Measurements from ENCODE around the gene SARDH. TPM values are rescaled to one million over a fixed set of nuclear protein-coding genes. Genes with fewer than 3 reads are reported as not detected.

Gene SARDH
- total RNA-seq, 1 experiment from 2014 or later: 15.7 TPM

DNA sequence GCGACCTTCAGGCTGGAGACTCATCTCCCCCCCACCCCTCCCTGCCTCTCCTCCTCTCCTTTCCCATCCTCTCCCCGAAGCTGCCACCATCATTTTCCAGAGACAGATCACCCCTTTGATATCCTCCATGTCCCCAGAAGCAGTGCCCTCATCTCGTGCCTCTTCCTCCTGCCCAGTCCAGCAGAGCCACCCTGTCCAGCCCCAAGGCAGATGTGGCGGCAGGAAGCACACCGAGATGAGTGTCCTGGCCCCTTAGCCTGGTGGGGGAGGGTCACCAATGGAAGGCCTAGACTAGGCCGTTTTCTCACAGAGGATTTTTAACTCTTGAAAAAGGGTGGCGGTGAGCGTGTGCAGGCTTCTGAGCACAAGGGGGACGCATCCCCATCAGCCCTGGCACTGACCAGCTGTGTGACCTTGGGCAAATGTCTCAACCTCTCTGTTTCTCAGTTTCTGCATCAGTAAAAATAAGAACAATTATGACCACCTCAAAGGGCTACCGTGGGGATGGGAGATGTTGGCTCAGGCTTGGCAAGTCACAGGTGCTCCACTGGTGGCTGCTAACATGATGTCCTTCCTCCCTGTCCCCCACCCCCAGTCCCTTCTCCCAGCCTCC, 48.9 kb downstream of the SARDH start:
- Histone ChIP-seq H3K36me3 (peaks cover 3% of the 10 kb centered on the region; the same call in 1 of the 2 replicates), H3K27ac (no peak overlapping the region), H3K9me3 (replicated peaks) (no peaks in the 10 kb centered on the region), H3K4me1 (peaks cover 36% of the 10 kb centered on the region), H3K27me3 (no peaks in the 10 kb centered on the region), H3K4me3 (no peak overlapping the region)
- DNase-seq: no peak

DNA sequence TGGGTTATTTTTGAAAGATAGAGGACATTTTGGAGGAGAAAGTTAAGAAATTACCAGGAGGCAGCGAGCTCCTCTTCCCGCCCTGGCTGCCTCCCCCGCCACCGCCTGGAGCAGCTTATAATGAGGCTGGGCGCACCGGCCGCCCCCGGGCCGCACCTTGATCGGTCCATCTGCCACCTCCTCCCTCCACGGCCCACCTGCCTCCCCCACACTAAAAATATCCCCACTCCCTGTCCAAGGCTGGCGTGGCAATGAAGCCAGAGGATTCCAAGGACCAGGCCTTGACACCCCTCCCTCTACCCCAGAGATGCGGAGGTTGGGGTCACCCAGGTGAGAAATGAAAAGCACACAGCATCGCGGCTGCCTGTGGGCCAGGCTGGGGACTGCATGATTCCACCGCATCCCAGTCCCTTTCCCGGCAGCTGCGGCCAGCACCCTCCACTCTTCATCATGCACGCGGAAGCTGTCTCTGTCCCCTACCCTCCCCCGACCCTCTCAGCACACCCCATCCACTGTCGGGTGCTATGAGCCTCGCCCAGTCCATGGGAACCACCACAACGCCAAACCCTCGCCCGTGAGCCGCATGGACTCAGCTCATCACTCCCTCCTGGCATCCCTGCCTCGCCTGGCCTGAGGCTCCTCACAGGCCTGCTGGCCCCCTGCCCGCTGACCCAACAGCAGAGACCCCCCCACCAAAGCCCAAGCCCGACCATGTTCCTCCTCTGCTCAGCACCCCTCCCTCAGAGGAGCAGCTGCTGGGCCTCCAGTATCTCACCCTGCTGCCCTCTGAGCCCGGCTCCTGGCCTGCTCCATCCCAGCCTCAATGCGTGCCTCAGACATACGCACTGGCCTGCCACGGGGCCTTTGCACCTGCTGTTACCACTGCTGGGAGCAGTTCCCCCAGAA, 50.0 kb downstream of the SARDH start:
- peaks cover under 1% of the 10 kb centered on the region; the same call in 1 of the 2 replicates for H3K36me3 ChIP-seq
- no peak for DNase-seq
- peaks cover 38% of the 10 kb centered on the region for H3K4me1 ChIP-seq
- H3K4me3 ChIP-seq: no peak overlapping the region
- H3K27ac ChIP-seq: no peak overlapping the region
- no peaks in the 10 kb centered on the region for H3K9me3 ChIP-seq (replicated peaks)
- no peaks in the 10 kb centered on the region for H3K27me3 ChIP-seq

DNA sequence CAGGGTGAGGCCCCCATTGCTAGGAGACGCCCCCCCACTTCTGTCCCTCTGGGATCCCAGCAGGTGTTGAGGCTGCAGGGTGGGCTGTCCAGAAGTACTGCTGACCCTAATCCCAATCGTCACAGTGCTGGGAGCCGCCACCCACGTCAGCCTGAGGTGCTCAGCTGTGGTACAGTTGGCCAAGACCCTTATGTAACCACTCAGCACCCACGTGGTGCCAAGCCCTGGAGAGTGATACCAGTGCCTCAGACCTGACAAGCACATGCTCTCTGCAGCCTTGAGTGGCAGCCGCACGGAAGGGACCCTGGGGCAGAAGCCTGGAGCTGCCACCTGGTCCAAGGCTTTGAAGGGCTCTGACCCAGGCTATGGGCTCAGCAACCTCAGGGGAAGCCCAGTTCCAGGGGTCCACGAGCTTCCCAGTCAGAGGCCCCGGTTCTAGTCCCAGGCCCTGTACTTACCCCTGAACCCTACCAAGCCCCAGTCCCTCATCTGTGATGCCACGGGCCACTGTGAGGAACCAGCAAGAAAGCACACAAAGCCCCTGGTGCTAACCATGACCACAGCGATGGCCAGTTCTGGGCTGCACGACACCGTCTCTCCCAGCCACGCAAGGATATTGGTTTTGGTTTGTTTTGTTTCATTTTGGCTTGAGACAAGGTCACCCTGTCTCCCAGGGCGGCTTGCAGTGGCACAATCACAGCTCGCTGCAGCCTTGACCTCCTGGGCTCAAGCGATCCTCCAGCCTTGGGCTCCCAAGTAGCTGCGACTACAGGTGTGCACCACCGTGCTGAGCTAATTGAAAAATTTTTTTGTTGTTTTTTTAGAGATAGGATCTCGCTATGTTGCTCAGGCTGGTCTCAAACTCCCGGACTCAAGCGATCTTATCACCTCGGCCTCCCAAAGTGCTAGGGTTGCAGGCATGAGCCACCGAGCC, 51.2 kb downstream of the SARDH start:
- Histone ChIP-seq H3K27ac (no peak overlapping the region), H3K9me3 (replicated peaks) (no peaks in the 10 kb centered on the region), H3K4me1 (peaks cover 40% of the 10 kb centered on the region), H3K36me3 (no peaks in the 10 kb centered on the region), H3K4me3 (no peak overlapping the region), H3K27me3 (no peaks in the 10 kb centered on the region)
- DNase-seq: peak; percentile 48 to 49

DNA sequence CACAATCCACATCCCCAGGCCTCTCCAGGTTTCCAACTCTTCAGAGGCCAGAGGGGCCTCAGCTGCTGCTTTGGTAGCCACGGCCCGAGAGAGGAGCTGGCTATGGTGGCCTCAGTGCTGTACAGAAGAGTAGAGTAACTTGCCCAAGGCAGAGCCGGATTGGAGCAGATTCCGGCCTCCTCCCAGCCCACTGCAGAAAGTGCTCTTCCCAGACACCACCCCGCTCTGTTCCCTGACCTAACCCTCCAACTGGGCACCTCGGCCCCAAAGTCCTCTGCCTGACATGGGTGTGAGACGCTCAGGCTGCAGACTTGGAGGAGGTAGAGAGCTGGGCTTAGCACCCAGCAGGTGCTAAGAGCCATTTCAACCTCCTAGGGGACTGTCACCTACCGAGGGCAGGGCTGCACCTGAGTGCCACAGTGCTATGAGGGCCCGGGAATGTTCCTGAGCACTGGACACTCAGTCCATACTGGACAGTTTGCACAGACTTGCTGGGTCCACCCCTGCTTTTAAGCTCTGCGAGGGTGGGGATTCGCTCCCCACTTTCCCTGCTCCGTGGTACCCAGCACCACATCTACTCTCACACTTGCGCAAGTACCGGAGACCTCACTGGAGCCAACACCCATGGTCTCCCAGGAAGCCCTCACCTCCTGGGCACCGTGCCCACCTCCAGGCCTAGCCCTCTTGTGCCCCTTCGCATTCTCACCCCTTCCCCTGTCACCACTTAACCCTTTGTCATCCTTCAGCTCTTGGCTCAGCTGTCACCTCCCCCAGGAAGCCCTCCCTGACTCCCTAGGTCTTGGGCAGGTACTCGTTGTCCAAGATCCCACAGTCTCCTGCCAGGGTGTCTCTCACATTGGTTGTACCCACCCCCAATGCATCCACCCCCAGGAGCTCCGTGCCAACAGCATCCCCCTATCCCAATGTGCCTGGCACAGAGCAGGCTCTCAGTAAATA, 52.2 kb downstream of the SARDH start:
- no peaks in the 10 kb centered on the region for H3K27me3 ChIP-seq
- H3K4me3 ChIP-seq: no peak overlapping the region
- no peak overlapping the region for H3K27ac ChIP-seq
- no peaks in the 10 kb centered on the region for H3K36me3 ChIP-seq
- H3K4me1 ChIP-seq: peaks cover 30% of the 10 kb centered on the region
- no peaks in the 10 kb centered on the region for H3K9me3 ChIP-seq (replicated peaks)
- DNase-seq: no peak

DNA sequence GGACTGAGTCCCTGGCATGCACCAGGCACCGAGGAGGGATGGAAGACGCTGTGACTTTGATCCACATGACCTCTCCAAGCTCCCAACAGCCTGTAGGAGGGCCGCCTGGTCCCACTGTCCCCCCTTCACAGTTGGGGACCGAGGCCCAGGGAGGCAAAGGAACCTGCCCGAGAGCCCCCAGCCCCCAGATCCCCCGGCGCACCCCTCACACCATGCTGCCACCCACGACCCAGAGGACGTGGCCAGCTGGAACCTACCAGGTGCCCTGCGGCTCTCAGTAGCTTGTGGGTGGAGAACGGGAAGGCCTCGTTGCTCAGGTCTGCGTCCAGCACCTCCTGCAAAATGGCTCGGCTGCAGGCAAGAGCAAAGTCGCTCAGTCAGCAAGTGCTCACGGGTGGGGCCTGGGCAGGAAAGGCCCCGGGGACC, 53.2 kb downstream of the SARDH start:
- H3K4me1 ChIP-seq: peaks cover 22% of the 10 kb centered on the region
- H3K36me3 ChIP-seq: no peaks in the 10 kb centered on the region
- no peak for DNase-seq
- no peak overlapping the region for H3K4me3 ChIP-seq
- no peaks in the 10 kb centered on the region for H3K9me3 ChIP-seq (replicated peaks)
- no peaks in the 10 kb centered on the region for H3K27me3 ChIP-seq
- H3K27ac ChIP-seq: no peak overlapping the region

DNA sequence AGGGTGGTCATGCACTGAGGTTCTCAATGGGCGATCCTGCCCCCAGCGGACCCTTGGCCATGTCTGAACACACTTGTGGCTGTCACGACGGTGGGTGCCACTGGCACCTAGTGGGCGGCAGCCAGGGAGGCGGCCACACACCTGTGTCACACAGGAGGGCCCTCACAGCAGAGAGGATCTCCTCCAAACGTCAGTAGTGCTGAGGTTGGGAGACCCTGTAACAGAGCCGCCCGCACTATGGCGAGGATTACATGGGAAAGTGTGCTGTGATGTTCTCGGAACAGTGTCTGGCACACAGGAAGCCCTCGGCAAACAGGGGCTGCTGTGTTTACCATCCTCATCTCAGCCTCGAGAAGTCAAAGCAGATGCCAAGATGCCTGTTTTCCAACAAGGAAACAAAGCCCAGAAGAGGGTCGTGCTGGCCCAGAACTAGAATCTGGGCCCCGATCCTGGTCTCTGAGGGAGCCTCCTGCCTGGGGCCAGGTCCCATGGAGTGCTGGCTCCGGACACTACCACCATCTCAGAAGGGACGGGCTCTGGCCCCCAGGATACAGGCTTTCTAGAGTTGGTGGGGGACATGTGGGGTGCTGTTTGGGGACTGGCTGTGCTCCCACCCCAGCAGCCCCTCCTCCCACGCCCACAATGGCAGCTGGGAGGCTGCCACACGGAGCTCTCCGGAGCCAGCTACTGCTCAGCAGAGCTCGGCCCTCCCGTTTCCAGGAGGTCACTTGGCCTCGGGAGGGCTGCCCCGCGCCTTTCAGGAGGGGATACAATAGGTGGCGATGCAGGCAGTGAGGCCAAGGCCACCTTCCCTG, 53.8 kb downstream of the SARDH start:
- no peak for DNase-seq
- Histone ChIP-seq H3K4me3 (no peak overlapping the region), H3K4me1 (peaks cover 15% of the 10 kb centered on the region), H3K27ac (no peak overlapping the region), H3K27me3 (no peaks in the 10 kb centered on the region), H3K36me3 (no peaks in the 10 kb centered on the region), H3K9me3 (replicated peaks) (no peaks in the 10 kb centered on the region)

DNA sequence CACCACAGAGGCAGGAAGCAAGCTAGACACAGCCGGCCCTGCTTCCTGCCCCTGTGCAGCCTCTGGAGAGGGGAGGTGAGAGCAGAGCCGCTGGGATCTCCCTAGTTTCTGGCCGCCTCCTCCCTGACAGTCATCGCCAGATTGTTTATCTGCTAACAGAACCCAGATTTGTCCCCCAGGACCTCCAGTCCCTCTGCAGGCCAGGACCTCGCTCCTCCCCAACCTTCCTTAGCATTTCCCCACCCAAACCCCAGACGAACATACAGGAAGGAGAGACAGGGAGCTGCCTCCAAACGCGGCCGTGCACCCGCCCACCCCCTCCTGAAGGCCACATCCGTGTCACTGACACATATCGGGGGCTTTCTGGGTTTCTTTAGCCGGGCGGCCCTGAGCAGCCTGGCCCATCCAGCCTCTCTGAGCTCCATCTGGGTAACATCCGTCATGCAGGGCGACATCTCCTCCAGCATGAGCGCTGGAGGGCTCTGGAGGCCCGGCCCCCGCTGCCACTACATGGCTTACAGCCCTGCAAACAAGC, 54.5 kb downstream of the SARDH start:
- Histone ChIP-seq H3K27me3 (no peaks in the 10 kb centered on the region), H3K4me3 (no peak overlapping the region), H3K27ac (peak overlapping the region; percentile 25; the same call in 1 of the 2 replicates), H3K36me3 (no peaks in the 10 kb centered on the region), H3K4me1 (peaks cover 14% of the 10 kb centered on the region), H3K9me3 (replicated peaks) (no peaks in the 10 kb centered on the region)
- DNase-seq: peak in 1 of 2 experiments; percentile 34

DNA sequence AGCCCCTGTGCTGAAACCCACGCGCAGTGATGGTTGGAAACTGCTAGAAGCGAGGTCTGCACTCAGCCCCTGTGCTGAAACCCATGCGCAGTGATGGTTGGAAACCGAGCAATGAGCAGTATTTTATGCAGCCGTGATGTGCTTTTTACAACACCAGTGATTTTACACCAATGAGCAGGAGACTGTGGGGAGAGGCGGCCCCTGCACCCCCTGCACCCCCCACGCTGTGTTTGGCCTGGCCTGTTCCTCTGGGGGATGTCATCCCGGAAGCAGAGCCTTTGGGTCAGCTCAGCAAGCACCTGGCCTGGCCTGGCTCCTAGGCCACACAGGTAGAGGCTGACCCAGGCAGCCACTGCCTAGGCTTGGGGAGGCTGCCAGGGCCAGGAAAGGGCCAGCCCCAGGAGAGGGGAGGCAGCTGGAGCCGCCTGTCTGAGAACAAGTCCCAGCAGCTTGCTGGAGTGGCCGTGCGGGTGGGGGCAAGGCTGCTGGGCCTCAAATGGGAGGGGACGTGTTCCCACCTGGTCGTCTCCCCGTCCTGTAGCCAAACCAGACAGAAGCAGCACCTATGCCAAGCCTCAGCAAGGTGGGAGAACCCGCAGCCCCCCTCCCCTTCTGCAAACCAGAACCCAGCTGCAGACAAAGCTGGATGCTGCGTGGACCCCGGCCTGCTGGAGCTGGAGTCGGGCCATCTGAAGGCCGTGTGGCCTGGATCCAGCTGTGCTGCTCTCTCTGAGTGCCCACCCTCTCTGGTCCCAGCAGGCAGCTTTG, 55.1 kb downstream of the SARDH start:
- Histone ChIP-seq H3K27ac (peak overlapping the region; percentile 25; the same call in 1 of the 2 replicates), H3K4me1 (peaks cover 14% of the 10 kb centered on the region), H3K9me3 (replicated peaks) (no peaks in the 10 kb centered on the region), H3K4me3 (no peak overlapping the region), H3K36me3 (no peaks in the 10 kb centered on the region), H3K27me3 (no peaks in the 10 kb centered on the region)
- peak; percentile 63 for DNase-seq

DNA sequence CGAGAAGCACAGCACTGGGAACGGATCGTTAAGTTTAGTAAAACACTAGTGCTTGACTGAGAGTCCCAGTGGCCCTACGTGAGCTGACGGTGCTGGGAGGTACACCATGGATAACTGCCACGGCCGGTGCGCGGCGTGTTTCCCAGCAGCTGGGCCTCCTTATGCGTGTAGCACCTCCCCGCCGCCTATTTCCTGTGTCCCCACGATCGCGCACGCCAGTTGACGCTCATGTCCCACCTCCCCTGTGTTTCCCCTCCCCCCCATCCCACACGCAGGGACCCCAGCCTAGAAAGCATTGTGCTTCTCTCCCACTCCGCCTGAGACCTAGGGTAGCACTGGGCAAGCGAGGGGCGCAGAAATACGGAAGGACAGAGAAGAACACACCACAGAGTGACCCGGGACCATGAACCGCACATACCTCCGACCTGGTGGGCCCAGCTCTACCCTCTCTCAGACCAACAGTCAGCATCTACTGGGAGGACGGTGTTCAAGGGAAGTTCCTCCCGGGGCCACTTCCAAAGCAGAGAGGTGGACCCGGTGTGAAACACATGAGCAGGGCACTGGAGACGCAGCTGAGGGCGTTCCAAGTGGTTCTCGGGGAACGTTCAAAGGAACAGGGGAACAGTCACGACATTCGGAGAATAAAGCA, 56.4 kb downstream of the SARDH start:
- Histone ChIP-seq H3K9me3 (replicated peaks) (no peaks in the 10 kb centered on the region), H3K27me3 (no peaks in the 10 kb centered on the region), H3K4me3 (no peak overlapping the region), H3K4me1 (peaks cover 14% of the 10 kb centered on the region), H3K36me3 (no peaks in the 10 kb centered on the region), H3K27ac (no peak overlapping the region)
- DNase-seq: no peak

DNA sequence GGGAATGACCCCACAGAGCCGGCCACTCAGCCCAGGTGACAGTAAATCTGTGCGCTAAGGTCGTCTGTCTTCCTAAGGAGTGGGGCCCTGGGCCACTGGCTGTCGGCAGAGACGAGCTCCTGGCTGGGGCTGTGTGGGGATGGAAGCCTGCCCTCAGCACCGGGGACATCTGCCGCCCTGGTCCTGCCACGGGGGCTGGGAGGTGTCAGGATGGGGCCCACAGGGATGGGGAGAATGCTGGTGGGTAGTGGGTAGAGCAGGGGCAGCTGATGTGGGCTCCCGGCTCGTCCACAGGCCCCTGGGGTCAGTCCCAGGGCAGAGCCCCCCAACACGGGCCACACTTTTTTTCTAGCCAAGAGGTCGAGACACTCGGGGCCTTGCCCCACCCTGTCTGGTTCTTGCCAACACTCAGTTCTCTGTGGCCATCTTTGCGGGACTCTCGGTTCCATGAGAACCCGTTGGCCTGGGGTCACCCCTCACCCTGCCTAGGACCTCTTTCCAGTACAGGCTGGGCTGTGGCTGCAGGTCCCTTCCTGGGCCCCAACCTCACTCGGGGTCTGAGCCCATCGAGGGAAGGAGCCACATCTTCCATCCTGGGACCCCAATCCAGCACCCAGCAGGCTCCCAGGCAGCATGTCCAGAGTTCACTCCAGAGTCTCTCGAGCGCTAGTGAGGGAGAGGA, 57.0 kb downstream of the SARDH start:
- Histone ChIP-seq H3K27ac (no peak overlapping the region), H3K9me3 (replicated peaks) (no peaks in the 10 kb centered on the region), H3K36me3 (no peaks in the 10 kb centered on the region), H3K4me3 (no peak overlapping the region), H3K27me3 (no peaks in the 10 kb centered on the region), H3K4me1 (peaks cover 14% of the 10 kb centered on the region)
- no peak for DNase-seq

DNA sequence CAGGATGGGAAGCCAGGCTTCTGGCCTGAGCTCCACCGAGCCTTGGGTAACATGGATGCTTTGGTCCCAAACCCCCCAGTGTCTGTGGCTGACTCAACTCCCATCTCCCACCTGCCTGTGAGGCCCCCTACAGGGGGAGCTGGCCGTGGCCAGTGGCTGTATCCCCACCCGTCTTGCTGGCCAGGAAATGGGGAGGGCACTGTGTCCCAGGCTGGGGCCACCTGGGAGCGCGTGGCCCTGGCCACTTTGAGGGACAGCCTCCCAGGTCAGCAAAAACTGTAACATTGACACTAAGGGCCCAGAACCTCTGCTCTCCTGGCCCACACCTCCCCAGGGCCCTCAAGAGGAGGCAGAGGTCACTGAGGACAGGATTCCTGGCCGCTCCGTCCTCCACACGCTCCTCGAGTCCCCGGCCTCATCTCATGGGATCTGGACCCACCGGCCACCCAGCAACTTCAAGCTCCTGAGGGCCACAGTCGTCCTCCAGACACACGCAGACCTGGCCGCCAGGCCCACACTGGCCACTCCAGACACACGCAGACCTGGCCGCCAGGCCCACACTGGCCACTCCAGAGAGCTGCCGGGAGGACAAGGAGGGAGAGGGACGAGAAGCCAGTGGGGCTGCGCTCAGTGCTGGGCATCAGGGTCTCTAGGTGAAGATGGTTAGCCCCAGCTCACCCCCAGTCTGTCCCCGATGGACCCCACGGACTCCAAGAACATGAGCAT, 57.7 kb downstream of the SARDH start:
- Histone ChIP-seq H3K4me1 (peaks cover 14% of the 10 kb centered on the region), H3K27me3 (no peaks in the 10 kb centered on the region), H3K4me3 (no peak overlapping the region), H3K36me3 (no peaks in the 10 kb centered on the region), H3K9me3 (replicated peaks) (no peaks in the 10 kb centered on the region), H3K27ac (no peak overlapping the region)
- no peak for DNase-seq
